Activated naive CD8-positive, alpha-beta T cell treated with anti-CD3 and anti-CD28 coated beads, Interleukin-2, amount 50 U/mL, for 24 hours (primary cell): ENCODE results near the gene UGT1A6.

Experiments used
- ATAC-seq: fragments of 150-1000 bp; cut with Tn5 transposase; one replicate; pipeline ENCODE4 v1.10.0; 2021
- DNase-seq: peaks from one replicate; pipeline ENCODE4 v3.0.0; 2021
- H3K27ac Mint-ChIP-seq: one replicate; pipeline ENCODE4 v1.8.0; 2021; ENCODE audit warnings: mild to moderate bottlenecking, mixed read lengths
- H3K27me3 Mint-ChIP-seq: one replicate; pipeline ENCODE4 v1.8.0; 2021; ENCODE audit warnings: mixed read lengths
- H3K36me3 Mint-ChIP-seq: one replicate; pipeline ENCODE4 v1.8.0; 2021; ENCODE audit warnings: low read depth, mixed read lengths
- H3K4me1 Mint-ChIP-seq: one replicate; pipeline ENCODE4 v1.8.0; 2021; ENCODE audit warnings: mixed read lengths
- H3K4me3 Mint-ChIP-seq: one replicate; pipeline ENCODE4 v1.8.0; 2021; ENCODE audit warnings: mild to moderate bottlenecking, moderate library complexity, mixed read lengths
- H3K9me3 Mint-ChIP-seq: one replicate; pipeline ENCODE4 v1.8.0; 2021; ENCODE audit warnings: mixed read lengths

Gene UGT1A6

DNA sequence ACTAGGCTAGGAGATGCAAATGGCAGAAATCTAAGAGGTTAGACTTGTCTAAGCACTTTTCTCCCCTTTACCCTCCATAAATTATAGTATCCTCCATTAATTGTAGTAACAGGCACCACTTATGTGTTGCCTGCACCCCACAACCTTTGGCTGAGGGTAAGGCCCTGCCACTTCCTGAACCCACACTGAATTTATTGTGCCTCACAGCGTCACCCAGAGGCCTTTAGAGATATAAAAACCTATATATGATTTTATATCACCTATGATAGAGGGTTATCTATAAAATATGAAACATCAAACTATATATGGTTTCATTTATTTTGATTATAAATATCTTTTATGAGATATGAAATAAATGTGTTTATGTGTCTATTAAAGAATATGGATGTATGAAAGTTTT is 18.4 kb upstream of the UGT1A6 start:
- DNase-seq (no peak), ATAC-seq (no peak)
- H3K4me3 Mint-ChIP-seq: no peak overlapping the region
- no peak overlapping the region for H3K27ac Mint-ChIP-seq
- no peaks in the 10 kb centered on the region for H3K36me3 Mint-ChIP-seq
- no peaks in the 10 kb centered on the region for H3K4me1 Mint-ChIP-seq
- peaks cover 11% of the 10 kb centered on the region for H3K27me3 Mint-ChIP-seq
- H3K9me3 Mint-ChIP-seq: no peaks in the 10 kb centered on the region

DNA sequence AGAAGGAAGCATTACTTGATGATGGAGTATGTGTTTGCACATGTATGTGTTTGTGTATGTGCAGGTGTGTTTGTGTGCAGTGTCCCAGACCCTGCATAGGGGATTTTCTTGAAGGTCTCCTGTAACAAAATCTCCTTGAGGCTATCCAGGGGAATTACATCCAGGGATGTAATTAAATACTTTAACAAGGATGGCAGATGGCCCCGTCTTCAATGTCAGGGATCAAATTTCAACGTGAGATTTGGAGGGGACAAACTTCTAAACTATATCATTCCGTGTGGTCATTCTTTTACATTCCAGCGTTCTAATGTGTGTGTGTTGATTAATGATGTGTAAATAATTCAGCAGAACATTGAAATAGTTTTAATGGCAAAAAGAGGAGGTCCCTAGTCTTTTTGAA is 17.7 kb upstream of the UGT1A6 start:
- no peak overlapping the region for H3K4me3 Mint-ChIP-seq
- H3K36me3 Mint-ChIP-seq: no peaks in the 10 kb centered on the region
- DNase-seq: no peak
- no peak overlapping the region for H3K27ac Mint-ChIP-seq
- no peaks in the 10 kb centered on the region for H3K9me3 Mint-ChIP-seq
- no peaks in the 10 kb centered on the region for H3K4me1 Mint-ChIP-seq
- no peak for ATAC-seq
- H3K27me3 Mint-ChIP-seq: peaks cover 11% of the 10 kb centered on the region

GRCh38 chr2:233676046-233676445 is 16.6 kb upstream of the UGT1A6 start:
- Mint-ChIP-seq H3K27me3 (peaks cover 10% of the 10 kb centered on the region), H3K4me1 (no peaks in the 10 kb centered on the region), H3K27ac (no peak overlapping the region), H3K9me3 (no peaks in the 10 kb centered on the region), H3K4me3 (no peak overlapping the region), H3K36me3 (no peaks in the 10 kb centered on the region)
- DNase-seq: no peak
- no peak for ATAC-seq

DNA sequence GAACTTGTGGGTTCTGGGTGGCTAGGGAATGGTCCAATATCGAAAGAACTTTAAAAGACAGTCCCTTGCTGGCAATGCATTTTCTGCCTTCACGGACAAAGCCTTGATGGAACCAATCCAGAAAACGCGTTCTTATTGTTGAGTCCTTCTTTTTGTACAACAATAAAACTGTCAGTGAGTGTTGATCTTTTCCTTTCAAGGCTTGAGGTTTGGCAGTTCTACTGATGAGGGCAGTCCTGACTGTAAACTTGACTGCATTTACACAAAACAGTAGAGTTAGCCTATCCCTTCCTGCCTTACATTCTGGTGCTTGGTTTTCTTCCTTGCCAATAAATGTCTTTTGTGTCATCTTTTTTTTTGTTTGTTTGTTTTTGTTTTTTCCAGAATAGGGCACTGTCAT is 13.5 kb upstream of the UGT1A6 start:
- Mint-ChIP-seq H3K4me1 (no peaks in the 10 kb centered on the region), H3K9me3 (no peaks in the 10 kb centered on the region), H3K27me3 (peaks cover 10% of the 10 kb centered on the region), H3K27ac (no peak overlapping the region), H3K4me3 (no peak overlapping the region), H3K36me3 (no peaks in the 10 kb centered on the region)
- ATAC-seq (no peak), DNase-seq (no peak)

GRCh38 chr2:233680361-233681045 is 12.2 kb upstream of the UGT1A6 start:
- DNase-seq: no peak
- H3K27me3 Mint-ChIP-seq: peaks cover 10% of the 10 kb centered on the region
- no peak overlapping the region for H3K27ac Mint-ChIP-seq
- no peaks in the 10 kb centered on the region for H3K36me3 Mint-ChIP-seq
- no peaks in the 10 kb centered on the region for H3K4me1 Mint-ChIP-seq
- H3K4me3 Mint-ChIP-seq: no peak overlapping the region
- ATAC-seq: no peak
- H3K9me3 Mint-ChIP-seq: no peaks in the 10 kb centered on the region

DNA sequence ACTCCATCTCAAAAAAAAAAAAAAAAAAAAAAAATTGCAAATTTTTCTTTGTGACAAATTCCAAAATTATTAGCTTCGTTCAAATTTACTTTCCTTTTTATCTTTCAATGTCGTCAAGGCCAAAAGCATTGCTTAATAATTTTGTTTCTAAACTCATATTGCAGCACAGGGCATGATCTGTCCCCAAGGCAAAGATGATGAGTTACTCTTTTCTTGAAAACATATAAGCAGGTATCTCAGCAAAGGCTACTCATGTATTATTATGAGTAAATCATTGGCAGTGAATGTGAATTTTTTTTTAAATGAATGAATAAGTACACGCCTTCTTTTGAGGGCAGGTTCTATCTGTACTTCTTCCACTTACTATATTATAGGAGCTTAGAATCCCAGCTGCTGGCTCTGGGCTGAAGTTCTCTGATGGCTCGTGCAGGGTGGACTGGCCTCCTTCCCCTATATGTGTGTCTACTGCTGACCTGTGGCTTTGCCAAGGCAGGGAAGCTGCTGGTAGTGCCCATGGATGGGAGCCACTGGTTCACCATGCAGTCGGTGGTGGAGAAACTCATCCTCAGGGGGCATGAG is 11.1 kb upstream of the UGT1A6 start, which contains the start of gene UGT1A7:
Gene UGT1A7 (plus strand): TSS at position 381 of the 579 bp plus-strand sequence. CDS start 37 bp downstream, at position 418.
- Mint-ChIP-seq H3K27ac (no peak within 1 kb of the TSS), H3K4me3 (no peak within 1 kb of the TSS), H3K36me3 (no peaks in the 10 kb centered on the region), H3K27me3 (peaks cover 7% of the 10 kb centered on the region), H3K9me3 (no peaks in the 10 kb centered on the region), H3K4me1 (no peaks in the 10 kb centered on the region)
- DNase-seq (no peak), ATAC-seq (no peak)

GRCh38 chr2:233684640-233685039 is 8.1 kb upstream of the UGT1A6 start:
- no peak overlapping the region for H3K27ac Mint-ChIP-seq
- peaks cover 4% of the 10 kb centered on the region for H3K27me3 Mint-ChIP-seq
- no peaks in the 10 kb centered on the region for H3K9me3 Mint-ChIP-seq
- ATAC-seq (no peak), DNase-seq (no peak)
- H3K36me3 Mint-ChIP-seq: no peaks in the 10 kb centered on the region
- no peak overlapping the region for H3K4me3 Mint-ChIP-seq
- no peaks in the 10 kb centered on the region for H3K4me1 Mint-ChIP-seq

GRCh38 chr2:233686928-233687327 is 5.8 kb upstream of the UGT1A6 start:
- no peaks in the 10 kb centered on the region for H3K4me1 Mint-ChIP-seq
- ATAC-seq: no peak
- DNase-seq: no peak

DNA sequence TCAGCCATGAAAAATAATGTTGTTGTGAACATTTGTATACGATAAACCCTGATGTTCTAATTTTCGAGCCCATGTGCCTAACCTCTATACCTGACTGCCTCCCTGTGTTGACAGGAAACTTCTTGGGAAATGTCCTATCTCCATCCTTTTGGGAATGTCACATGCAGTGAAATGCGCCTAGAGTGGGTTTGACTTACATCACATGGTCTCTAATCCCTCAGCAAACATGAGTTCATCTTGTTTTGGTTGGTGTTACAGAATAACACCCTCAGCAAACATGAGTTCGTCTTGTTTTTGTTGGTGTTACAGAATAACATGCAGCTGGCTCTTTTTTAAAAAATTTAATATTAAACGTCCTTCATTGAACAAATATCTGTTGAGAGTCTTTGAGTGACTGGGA is 4.3 kb upstream of the UGT1A6 start:
- Mint-ChIP-seq H3K4me1 (no peaks in the 10 kb centered on the region), H3K27me3 (peaks cover 2% of the 10 kb centered on the region), H3K36me3 (no peaks in the 10 kb centered on the region), H3K4me3 (no peak overlapping the region), H3K9me3 (no peaks in the 10 kb centered on the region), H3K27ac (no peak overlapping the region)
- DNase-seq: no peak
- ATAC-seq: no peak

More at GRCh38 chr2:233686928-233687327, 5.8 kb upstream of the UGT1A6 start:
- no peaks in the 10 kb centered on the region for H3K9me3 Mint-ChIP-seq
- H3K36me3 Mint-ChIP-seq: no peaks in the 10 kb centered on the region
- no peak overlapping the region for H3K4me3 Mint-ChIP-seq
- peaks cover 2% of the 10 kb centered on the region for H3K27me3 Mint-ChIP-seq
- no peak overlapping the region for H3K27ac Mint-ChIP-seq

DNA sequence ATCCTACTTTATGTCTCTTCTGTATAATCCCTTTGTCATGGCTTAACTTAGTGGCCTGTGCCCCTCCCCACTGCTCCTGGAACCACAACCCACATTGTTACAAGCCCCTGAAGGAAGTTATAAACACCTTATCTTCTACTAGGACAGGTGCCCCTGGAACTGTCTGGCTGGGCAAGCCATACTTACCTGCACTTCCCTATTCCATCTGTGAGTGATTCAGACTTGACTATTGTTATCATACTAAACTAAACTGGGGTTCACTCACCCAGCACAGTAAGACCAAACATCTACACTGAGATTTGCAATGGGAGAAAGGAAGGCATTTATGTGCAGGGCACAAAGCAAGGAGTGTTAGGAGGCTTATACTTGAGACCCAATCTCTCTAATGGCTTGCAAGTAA is 3.7 kb upstream of the UGT1A6 start:
- no peak overlapping the region for H3K4me3 Mint-ChIP-seq
- no peaks in the 10 kb centered on the region for H3K9me3 Mint-ChIP-seq
- peaks cover 2% of the 10 kb centered on the region for H3K27me3 Mint-ChIP-seq
- H3K27ac Mint-ChIP-seq: no peak overlapping the region
- DNase-seq (no peak), ATAC-seq (no peak)
- H3K4me1 Mint-ChIP-seq: no peaks in the 10 kb centered on the region
- H3K36me3 Mint-ChIP-seq: no peaks in the 10 kb centered on the region

DNA sequence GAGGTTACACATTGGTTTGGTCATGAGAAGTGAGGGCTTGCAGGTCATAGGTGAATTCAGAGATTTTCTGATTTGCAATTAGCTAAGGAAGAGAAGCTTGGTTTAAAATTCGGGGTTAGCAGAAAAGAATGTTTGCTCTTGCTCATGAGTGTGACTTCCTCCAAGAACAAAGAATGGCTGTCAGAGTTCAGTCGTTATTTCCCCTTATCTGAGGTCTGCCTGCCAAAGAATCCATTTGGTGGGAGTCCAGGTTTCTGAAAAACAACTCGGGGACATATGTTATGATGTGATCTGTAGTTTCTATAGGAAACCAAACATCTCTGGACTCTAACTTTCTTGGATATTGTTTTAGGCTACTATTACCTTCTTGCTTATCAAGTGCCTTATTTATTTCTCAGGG is 3.2 kb upstream of the UGT1A6 start:
- Mint-ChIP-seq H3K9me3 (no peaks in the 10 kb centered on the region), H3K27me3 (peaks cover 2% of the 10 kb centered on the region), H3K36me3 (no peaks in the 10 kb centered on the region), H3K4me1 (no peaks in the 10 kb centered on the region), H3K27ac (no peak overlapping the region), H3K4me3 (no peak overlapping the region)
- no peak for DNase-seq
- ATAC-seq: no peak

GRCh38 chr2:233690444-233690843 is 2.2 kb upstream of the UGT1A6 start:
- Mint-ChIP-seq H3K36me3 (no peaks in the 10 kb centered on the region), H3K27ac (no peak overlapping the region), H3K4me1 (no peaks in the 10 kb centered on the region), H3K4me3 (no peak overlapping the region), H3K27me3 (peaks cover 2% of the 10 kb centered on the region), H3K9me3 (peaks cover 2% of the 10 kb centered on the region)
- DNase-seq (no peak), ATAC-seq (no peak)

DNA sequence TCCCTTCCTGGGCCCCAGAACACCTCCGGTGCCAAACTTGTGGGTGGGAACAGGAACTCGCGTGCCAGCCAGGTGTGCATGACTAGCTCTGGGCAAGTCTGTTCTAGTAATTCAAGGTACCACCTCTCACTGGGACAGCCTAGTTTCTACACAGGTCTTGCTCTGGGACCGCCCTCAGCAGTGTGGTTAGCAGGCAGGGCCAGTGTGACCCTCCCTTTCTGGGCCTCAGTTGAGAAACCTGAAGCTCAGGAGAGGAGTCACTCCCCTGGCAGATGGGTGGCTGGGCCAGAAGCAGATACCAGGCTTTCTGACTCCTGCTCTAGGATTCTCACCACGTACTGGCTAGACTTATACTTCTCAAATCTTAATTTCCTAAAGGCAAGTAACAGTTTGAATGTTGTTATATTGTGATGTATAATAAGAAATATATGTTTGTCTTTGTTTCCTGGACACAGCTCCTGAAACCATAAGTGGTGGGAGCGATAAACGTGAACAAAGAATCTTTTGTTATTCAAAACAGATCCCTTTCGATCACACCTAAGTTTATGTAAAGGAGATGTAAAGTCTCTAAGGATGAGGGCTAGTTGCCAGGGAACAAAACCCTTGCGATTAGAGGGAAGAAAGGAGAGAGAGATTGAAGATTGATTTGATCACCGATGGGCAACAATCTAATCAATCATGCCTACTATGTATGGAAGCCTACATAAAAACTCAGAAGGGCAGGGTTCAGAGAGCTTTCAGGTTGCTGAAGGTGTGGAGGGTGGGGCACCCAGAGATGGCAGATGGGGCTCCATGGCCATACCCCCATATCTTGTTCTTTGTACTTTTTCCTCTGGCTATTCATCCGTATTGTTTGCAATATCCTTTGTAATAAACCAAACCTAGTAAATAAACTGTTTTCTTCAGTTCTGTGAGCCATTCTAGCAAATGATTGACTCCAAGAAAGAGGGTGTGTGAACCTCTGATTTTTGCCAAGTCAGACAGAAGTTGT is 952 bp upstream of the UGT1A6 start:
- Mint-ChIP-seq H3K36me3 (no peaks in the 10 kb centered on the region), H3K4me3 (no peak overlapping the region), H3K4me1 (no peaks in the 10 kb centered on the region), H3K27ac (no peak overlapping the region), H3K9me3 (peaks cover 4% of the 10 kb centered on the region), H3K27me3 (peaks cover 2% of the 10 kb centered on the region)
- DNase-seq: no peak
- no peak for ATAC-seq

DNA sequence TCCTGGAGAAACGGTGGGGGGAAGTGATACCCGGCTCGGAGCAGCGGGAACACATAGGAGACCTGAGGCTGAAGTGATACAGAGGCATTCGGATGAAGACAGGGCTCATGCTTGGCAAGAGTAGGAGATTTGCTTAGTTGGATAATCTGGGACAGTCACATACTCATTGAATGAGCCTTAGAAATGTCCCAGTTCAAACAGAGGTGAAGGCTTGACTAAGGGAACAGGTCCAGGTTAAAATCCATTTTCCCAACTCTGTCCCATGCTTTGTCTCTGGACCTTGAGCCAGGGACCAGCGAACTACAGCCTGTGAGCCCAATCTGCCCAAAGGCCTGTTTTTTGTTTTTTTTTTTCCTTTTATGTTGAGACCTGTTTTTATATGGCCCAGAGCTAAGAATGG is 1.3 kb downstream of the UGT1A6 start:
- ATAC-seq (no peak), DNase-seq (no peak)
- H3K27me3 Mint-ChIP-seq: no peaks in the 10 kb centered on the region
- H3K4me1 Mint-ChIP-seq: no peaks in the 10 kb centered on the region
- no peaks in the 10 kb centered on the region for H3K36me3 Mint-ChIP-seq
- no peak overlapping the region for H3K27ac Mint-ChIP-seq
- no peak overlapping the region for H3K4me3 Mint-ChIP-seq
- peaks cover 4% of the 10 kb centered on the region for H3K9me3 Mint-ChIP-seq

DNA sequence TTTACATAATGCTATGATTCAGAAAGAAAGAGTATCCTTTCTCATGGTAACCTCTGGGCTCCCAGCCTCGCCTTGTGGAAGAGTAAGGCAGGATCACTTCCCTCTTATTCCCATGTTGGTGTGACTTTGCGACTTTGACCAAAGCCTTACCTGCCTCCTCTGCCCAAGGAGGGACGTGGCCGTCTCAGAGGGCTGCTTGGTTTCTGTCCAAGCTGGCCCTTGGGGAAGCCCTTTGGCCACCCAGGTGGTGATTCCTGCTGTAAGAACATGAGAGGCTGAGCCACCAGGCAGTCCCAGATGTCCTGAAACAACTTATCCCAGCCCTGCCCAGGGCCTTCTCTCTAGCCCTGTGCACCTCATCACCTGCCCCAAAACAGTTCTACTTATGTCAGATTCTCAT is 6.0 kb downstream of the UGT1A6 start:
- no peaks in the 10 kb centered on the region for H3K36me3 Mint-ChIP-seq
- DNase-seq: no peak
- H3K4me1 Mint-ChIP-seq: no peaks in the 10 kb centered on the region
- H3K27ac Mint-ChIP-seq: no peak overlapping the region
- peaks cover 4% of the 10 kb centered on the region for H3K9me3 Mint-ChIP-seq
- ATAC-seq: no peak
- H3K4me3 Mint-ChIP-seq: no peak overlapping the region
- H3K27me3 Mint-ChIP-seq: no peaks in the 10 kb centered on the region
